NCI-H2196 (cell line): ENCODE data around the gene KLHL42.

Experiments used
- DNase-seq: peaks from one replicate; lab custom pipeline; 2025; ENCODE audit not compliant: unreplicated experiment; lab: John Stamatoyannopoulos, UW

KLHL42 gene

DNA sequence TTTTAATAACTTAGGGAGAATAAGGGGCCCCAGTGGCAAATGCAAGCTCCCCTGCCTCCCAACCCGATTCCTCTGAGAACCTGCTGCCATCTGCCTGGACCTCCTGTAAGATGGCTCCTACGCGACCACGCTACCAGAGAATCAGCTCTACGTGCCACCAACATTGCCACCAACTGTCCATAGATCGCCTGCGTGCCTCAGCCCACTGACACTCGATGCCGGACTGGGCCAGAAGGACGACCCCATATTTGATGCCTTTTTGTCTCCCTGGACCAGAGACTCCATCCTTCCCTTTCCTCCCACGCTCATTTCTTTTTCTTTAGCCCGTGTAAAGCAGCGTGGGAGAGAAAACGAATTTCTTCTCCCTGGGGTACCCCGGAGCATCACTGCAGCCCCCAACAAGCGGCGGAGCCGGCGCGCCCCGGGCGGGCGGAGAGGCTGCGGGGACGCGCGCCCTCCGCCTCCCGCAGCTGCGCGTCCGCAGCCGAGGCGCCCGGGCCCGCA lies 565 bp upstream of the KLHL42 start:
- DNase-seq: peak; percentile 65

DNA sequence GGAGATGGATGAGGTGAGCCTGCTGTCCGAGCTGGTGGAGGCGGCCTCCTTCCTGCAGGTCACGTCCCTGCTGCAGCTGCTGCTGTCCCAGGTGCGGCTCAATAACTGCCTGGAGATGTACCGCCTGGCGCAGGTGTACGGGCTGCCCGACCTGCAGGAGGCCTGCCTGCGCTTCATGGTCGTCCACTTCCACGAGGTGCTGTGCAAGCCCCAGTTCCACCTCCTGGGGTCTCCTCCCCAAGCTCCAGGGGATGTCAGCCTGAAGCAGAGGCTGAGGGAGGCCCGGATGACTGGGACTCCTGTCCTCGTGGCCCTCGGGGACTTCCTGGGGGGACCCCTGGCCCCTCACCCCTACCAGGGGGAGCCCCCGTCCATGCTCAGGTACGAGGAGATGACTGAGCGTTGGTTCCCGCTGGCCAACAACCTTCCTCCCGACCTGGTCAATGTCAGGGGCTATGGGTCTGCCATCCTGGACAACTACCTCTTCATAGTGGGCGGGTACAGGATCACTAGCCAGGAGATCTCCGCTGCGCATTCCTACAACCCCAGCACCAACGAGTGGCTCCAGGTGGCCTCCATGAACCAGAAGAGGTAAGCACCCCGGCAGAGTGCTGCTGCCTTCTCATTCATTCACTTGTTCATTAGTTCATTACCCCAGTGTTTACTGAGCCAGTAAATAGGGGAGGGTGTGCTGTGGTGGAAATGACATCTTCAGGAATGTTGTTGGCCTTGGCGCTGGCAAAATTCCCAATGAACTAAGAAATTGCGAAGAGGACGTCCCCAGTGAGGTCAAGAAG lies 777 bp downstream of the KLHL42 start:
- DNase-seq: peak; percentile 78

DNA sequence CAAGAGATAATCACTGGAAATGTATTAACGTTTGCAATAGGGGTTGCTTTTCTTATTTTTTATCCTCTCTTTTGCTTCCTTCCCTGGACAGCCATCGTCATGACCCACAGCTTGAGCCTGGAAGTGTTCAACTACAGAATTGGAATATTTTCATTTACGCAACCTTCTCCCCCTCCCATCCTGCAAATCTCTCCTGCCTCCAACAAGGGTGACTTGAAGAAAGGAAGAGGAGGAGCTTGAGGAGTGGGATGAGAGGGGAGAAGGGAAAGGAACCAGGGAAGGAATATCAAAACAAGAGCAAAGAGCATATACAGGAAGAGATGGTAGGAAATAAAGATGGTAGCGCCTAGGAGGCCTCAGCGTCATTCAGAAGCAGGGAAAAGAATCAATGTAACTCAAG lies 1.6 kb downstream of the KLHL42 start:
- no peak for DNase-seq

- no peak for DNase-seq
These were observed 2.4 kb downstream of the KLHL42 start for GRCh38 chr12:27782481-27782880.

DNA sequence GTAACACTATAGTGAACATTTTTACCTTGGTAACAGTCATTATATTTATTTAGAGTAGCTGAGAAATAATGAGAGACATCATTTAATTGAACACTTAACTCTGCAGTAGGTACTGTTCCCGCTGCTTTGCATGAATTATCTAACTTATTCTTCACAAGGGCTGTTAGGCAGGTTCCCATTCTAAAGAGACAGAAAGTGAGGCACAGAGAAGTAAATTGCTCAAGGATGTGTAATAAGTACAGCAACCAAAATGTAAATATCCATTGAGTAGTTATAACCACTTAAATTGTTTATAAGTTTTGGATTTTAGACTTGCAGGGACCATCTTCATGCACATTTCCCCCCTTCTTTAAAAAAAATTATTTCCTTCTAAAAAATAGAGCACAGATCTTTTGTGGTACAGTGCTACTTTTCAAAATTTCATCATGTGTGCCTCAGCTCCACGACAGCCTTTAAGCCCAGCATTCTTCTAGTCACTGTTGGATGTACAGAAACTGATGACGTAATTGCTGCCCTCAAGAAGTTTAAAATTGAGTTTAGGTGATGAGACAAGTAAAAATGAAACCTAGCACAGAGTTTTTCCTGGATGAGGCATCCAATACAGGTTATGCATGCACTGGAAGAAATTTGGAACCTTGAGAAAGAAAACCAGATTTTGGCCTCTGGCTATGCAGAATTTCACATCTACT lies 6.0 kb downstream of the KLHL42 start:
- DNase-seq: no peak

DNA sequence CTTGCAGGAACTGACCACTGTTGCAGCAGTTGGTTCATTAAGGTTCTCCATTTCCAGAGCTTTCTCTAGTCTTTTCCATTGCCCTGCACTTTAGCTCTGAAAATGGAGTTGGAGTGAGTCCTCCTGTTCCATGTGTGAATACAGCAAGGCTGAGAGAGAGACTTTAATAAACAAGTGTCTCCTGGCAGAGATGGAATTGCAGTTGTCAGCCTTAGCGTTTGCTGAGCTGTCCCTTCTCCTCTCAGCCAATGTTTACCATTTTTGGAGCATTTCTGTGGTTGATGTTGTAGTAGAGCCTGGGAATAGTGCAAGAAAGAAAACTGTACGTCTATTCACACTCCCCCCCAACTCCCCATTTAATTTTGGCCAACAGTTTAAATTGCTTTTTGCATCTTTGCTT lies 7.5 kb downstream of the KLHL42 start:
- no peak for DNase-seq

GRCh38 chr12:27790179-27790578 lies 10.1 kb downstream of the KLHL42 start:
- no peak for DNase-seq

GRCh38 chr12:27794818-27795584 lies 15.0 kb downstream of the KLHL42 start:
- no peak for DNase-seq

DNA sequence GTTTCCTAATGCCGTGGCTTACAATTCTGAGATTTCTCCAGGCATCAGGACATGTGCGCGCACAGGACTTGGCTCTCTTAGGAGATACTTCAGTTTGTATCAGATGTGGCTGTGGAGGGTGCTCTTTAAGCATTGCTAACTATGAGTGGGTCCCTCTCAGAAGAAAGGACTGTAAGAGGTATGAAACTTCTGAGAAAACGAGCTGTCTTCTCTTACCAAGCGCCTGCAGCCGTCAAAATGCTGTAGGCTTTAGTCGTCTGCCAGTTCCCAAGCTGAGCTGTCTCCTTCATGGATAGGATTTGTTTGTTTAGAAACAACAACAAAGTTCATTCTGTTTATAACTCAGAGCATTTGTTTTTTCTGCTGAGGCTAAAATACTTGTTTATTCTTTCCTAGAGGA lies 16.1 kb downstream of the KLHL42 start:
- no peak for DNase-seq

GRCh38 chr12:27797301-27798025 lies 17.4 kb downstream of the KLHL42 start:
- no peak for DNase-seq

GRCh38 chr12:27800819-27801218 lies 20.8 kb downstream of the KLHL42 start:
- DNase-seq: no peak

GRCh38 chr12:27801630-27802029 lies 21.6 kb downstream of the KLHL42 start:
- DNase-seq: no peak

- DNase-seq: no peak
These were observed 22.5 kb downstream of the KLHL42 start for GRCh38 chr12:27802511-27802910.

- no peak for DNase-seq
These were observed 22.9 kb downstream of the KLHL42 start for GRCh38 chr12:27802936-27803335.

DNA sequence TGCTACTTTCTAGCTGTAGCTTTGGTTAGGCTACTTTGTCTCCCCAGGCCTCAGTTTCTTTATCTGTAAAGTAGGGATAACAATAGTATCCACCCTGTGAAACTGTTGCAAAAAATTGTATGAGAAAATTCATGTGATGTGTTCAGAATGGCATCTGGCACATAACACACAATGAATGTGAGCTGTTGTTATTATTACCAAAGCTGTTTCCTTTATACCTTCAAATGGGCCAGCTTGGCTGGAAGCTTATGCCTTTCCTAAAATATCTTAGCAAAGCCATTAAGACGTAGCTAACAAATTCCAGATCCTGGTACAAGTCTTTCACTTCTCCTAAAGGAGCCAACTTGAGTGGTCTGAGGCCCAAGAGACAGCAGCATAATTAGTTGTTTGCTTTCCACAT lies 25.2 kb downstream of the KLHL42 start:
- DNase-seq: no peak

GRCh38 chr12:27806259-27806658 lies 26.2 kb downstream of the KLHL42 start:
- DNase-seq: no peak

GRCh38 chr12:27807063-27807703 lies 27.1 kb downstream of the KLHL42 start:
- DNase-seq: no peak

- no peak for DNase-seq
These were observed 28.8 kb downstream of the KLHL42 start for GRCh38 chr12:27808841-27809240.

DNA sequence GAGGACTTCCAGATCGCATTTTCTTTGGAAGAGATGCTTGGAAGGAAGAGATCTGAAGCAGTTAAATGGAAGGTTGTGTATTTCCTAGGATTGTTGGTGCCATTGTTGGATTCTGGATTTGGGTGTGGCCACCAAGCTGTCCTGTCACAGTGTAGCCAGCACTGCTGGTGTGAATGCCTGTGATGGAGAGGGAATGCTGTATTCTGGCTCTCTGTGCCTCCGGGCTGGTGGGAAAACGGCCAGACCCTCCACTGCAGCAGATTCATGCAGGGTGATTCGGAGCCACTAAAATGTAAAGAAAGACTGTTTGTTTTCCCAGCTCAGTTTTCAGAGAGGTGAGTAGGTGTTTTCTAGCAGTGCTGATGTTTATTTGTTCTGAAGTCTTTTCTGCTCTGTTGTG lies 30.7 kb downstream of the KLHL42 start:
- DNase-seq: no peak

- DNase-seq: no peak
These were observed 32.5 kb downstream of the KLHL42 start for GRCh38 chr12:27812502-27812901.

- DNase-seq: no peak
These were observed 34.4 kb downstream of the KLHL42 start for GRCh38 chr12:27814411-27814810.
